ENCODE data around the gene PTPRT.

DNA sequence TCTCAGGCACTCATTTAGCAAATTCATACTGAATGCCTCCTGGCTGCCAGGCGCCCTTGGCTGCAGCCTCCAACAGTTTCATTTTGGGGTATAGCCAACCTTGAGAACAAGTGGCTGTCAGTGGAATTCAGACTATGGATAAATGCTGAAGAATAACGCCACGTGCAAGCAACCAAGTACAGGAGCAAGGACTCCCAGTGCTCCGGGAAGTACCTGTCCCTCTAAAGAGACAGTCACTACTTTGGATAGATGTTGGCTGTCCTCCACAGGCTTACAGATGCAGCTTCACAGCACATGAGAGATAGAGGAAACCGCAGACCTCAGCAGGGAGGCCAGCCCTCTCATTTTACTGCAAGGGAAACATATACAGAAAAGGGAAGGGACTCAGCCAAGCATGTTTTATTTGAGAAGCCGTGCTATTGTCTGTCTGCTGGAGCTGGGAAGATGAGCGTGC lies 658.2 kb downstream of the PTPRT start:
- no peak for TF ChIP-seq POLR2A (IDR thresholded peaks at IDR 0.05)
- TF ChIP-seq, protein P1, sequence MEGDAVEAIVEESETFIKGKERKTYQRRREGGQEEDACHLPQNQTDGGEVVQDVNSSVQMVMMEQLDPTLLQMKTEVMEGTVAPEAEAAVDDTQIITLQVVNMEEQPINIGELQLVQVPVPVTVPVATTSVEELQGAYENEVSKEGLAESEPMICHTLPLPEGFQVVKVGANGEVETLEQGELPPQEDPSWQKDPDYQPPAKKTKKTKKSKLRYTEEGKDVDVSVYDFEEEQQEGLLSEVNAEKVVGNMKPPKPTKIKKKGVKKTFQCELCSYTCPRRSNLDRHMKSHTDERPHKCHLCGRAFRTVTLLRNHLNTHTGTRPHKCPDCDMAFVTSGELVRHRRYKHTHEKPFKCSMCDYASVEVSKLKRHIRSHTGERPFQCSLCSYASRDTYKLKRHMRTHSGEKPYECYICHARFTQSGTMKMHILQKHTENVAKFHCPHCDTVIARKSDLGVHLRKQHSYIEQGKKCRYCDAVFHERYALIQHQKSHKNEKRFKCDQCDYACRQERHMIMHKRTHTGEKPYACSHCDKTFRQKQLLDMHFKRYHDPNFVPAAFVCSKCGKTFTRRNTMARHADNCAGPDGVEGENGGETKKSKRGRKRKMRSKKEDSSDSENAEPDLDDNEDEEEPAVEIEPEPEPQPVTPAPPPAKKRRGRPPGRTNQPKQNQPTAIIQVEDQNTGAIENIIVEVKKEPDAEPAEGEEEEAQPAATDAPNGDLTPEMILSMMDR (IDR thresholded peaks at IDR 0.05), result no peak
